K562 (cell line): ENCODE results near the gene ARHGAP26.

Source experiments
- CREB1 ChIP-seq, 2 experiments: sonication (generic) in 1 of 2; formaldehyde crosslinking in 1 of 2; IDR thresholded peaks; 2 replicates each; pipeline versions ENCODE4 v1.6.1 to v1.8.0; 2012 to 2022; ENCODE audit warnings: inconsistent platforms in 1 of 2, mild to moderate bottlenecking in 1 of 2, missing genetic modification reagents in 1 of 2, moderate library complexity in 1 of 2
- NFRKB ChIP-seq: fragments of 450-650 bp; IDR thresholded peaks from 2 replicates; pipeline ENCODE4 v1.6.1; 2016; ENCODE audit warnings: low read depth
- PHF8 ChIP-seq: fragments of 200-600 bp; sonication (generic); IDR thresholded peaks from 2 replicates; pipeline ENCODE4 v1.6.1; 2012; ENCODE audit warnings: mixed run types, mild to moderate bottlenecking, inconsistent platforms, low read length, moderate library complexity, borderline replicate concordance
- SREBF1 ChIP-seq: fragments of 150-350 bp; IDR thresholded peaks from 2 replicates; pipeline ENCODE4 v1.6.1; 2014; ENCODE audit warnings: antibody characterized with exemption, low read depth, low read length, borderline replicate concordance
- ZNF77 ChIP-seq: fragments of 250-450 bp; sonication (Bioruptor Pico); IDR thresholded peaks from 2 replicates; pipeline ENCODE4 v1.5.0; 2020
- ZNF830 ChIP-seq: fragments of 250-450 bp; sonication (Bioruptor Pico); IDR thresholded peaks from 2 replicates; pipeline ENCODE4 v1.5.0; 2021; ENCODE audit warnings: mild to moderate bottlenecking

- no peak for TF ChIP-seq ZNF830 (CRISPR knock-in tag)
- TF ChIP-seq SREBF1 = no peak
- TF ChIP-seq CREB1 (IDR thresholded peaks at IDR 0.05) = no peak
- TF ChIP-seq CREB1 (CRISPR knock-in tag; IDR thresholded peaks at IDR 0.05) = no peak
- TF ChIP-seq ZNF77 (CRISPR knock-in tag) = no peak
- no peak for TF ChIP-seq NFRKB
- no peak for TF ChIP-seq PHF8
Observed at GRCh38 chr5:143243103-143243502, 472.9 kb downstream of the ARHGAP26 start.
